ACHN (cell line): ENCODE data around the gene NTN4.
"Not testable (repeated sequence)": the region's sequence is repeated elsewhere in the genome, so short reads cannot be mapped to it uniquely, and the experiment has no call there.

Source experiments
- DNase-seq: peaks from one replicate; pipeline ENCODE4 v3.0.0-alpha.2; 2015
- in situ Hi-C: cut with HindIII; loops from 2 replicates; pipeline ENCODE4 v1.10.0; 2017; ENCODE audit warnings: low sequenced_read_pairs, low pct_ligation_motif_present, low pct_unique_long_range_greater_than_20kb

The NTN4 gene

GRCh38 chr12:95687937-95688336 is 102.6 kb downstream of the NTN4 start:
- no peak for DNase-seq
- in situ Hi-C loops, result no loop called here

DNA sequence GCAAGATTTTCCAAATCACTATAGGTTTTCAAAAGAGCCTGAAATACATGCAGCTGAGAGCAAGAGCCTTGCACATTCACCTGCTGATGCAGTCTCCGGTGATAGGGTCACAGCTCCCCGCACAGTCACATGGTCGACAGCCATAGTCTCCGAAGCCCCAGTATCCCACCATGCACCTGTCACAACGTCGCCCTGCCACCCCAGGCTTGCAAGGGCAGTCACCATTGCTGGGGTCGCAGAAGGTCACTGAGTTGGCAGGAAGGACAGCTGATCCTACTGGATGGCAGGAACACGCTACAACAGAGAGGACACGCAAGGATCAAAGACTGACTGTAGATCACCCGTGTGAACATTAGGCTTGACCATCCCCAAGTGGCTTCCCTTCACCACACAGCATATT is 107.1 kb downstream of the NTN4 start:
- DNase-seq, result no peak
- in situ Hi-C loops, result no loop called here

DNA sequence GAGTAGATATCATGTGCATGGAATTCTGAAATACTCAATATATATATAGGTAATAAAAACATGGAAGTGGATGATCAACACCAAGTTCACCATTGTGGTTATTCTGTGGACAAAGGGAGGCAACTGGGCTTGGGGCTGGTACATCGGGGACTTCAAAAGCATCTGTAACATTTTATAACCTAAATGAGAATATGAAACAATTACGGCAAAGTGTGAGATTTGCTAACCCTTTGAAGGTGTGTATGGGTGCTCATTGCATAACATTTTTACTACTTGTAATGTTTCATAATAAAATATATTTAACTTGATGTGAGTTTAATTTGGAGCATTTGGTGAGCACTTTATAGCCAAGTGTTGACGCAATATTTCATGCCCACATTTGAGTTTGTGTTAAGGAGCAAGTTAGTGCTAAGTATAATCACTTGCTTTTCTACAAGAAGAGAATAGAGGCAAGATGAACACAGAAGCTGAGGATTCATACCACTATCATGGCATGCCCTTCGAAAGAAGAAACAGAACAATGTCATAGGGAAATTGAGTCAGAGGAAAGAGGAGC is 109.3 kb downstream of the NTN4 start:
- no peak for DNase-seq
- in situ Hi-C loops, result no loop called here

DNA sequence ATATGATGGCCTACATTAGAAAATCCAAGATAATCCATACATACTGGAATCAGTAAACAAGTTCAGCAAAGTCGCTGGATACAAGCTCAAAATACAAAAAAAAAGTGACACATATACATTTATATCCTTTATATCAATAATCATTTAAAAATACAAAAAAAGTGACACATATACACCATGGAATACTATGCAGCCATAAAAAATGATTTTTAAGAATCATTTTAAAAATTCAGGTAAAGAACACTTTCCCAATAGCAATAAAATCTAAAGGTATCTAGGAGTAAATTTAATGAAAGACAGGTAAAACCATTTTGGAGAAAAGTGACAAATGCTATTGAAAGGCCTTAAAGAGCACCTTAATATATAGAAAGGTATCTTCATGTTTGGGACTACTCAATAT is 111.9 kb downstream of the NTN4 start:
- in situ Hi-C loops, result no loop called here
- DNase-seq, result no peak

- in situ Hi-C loops, result not testable (repeated sequence)
Observed at GRCh38 chr12:95677782-95678181, 112.8 kb downstream of the NTN4 start.

DNA sequence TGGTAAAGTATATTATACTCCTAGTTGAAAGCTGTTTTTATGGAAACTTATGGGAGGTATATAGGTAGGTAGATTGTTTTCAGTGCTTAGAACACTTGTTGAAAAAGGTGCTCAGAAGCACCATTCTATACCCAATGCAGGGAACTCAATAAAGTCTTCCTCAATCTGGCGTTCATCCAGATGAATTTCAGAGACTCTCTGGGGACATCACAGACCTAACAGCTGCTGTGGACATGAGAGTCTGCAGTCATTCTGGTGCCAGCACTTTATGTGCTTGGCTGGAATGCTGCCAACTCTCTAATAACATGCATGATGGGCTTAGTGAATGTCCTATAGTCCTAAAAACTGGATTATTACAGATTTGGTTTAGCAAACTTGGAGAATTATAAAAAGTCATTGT is 115.9 kb downstream of the NTN4 start:
- in situ Hi-C loops, result no loop called here
- DNase-seq, result no peak

More at GRCh38 chr12:95677782-95678181, 112.8 kb downstream of the NTN4 start:
- not testable (repeated sequence) for DNase-seq

GRCh38 chr12:95674163-95674562 is 116.4 kb downstream of the NTN4 start:
- no peak for DNase-seq
- in situ Hi-C loops, result no loop called here

GRCh38 chr12:95673576-95673975 is 117.0 kb downstream of the NTN4 start:
- DNase-seq, result no peak
- in situ Hi-C loops, result no loop called here

DNA sequence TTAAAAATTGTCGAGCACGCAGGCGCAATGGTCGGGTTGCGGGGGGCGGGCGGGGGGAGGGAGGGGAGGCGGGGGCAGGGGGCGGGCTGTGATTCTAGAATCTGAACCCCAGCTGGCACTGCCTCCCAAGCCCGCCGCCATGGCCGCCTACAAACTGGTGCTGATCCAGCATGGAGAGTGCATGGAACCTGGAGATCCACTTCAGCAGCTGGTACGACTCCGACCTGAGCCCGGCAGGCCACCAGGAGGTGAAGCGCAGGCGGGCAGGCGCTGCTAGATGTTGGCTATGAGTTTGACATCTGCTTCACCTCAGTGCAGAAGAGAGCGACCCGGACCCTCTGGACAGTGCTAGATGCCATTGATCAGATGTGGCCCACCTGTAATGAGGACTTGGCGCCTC is 118.4 kb downstream of the NTN4 start:
- DNase-seq, result no peak
- in situ Hi-C loops, result no loop called here

DNA sequence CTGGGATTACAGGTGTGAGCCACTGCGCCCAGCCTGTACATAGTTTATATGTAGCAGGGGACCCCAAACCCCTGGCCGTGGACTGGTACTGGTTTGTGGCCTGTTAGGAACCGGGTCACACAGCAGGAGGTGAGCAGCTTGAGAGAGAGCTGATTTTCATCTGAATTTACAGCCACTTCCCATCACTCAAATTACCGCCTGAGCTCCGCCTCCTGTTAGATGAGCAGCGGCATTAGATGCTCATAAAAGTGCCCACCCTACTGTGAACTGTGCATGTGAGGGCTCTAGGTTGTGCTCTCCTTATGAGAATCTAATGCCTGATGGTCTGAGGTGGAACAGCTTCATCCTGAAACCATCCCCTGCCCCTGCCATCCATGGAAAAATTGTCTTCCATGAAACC is 119.3 kb downstream of the NTN4 start:
- in situ Hi-C loops, result no loop called here
- no peak for DNase-seq

DNA sequence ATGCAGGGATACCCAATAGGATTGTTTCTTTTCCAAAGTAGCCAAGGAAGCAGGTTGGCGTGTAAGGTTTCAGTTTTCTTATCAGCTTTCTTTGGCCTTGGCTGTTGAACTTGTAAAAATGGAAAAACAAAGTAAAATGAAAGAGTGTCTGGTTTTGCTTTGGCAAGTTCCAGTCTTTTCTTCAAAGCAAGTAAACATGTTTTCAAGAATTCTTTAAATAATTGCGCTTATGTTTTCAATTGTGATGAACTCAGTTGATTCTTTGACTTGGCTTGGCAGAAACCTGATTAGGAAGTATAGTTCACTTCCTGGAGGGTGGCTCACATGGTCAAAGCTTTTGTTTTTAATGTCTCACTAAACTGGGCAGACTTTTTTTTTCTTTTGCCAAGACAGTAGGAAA is 127.0 kb downstream of the NTN4 start:
- in situ Hi-C loops, result no loop called here

DNA sequence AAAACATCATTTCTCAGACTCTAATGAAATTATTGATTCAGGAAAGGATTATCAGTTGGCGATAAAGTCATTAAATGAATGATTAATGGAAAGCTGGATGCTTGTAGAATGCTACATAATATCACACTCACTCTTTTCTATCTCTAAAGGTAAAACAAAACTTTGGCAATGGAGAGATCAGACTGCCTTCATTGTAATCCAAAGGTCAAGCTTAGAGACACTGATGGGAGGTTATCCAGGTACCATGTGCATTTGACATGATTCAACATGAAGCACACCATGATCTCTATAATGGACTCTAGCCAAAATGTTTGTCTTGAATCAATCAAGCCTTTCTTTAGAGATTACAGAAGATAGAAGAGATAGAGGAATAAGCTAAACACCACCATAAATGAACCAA is 129.2 kb downstream of the NTN4 start:
- DNase-seq, result no peak
- in situ Hi-C loops, result no loop called here

More for the DNA sequence above, 127.0 kb downstream of the NTN4 start:
- DNase-seq, result no peak

- in situ Hi-C loops, result no loop called here
- DNase-seq, result no peak
Observed at GRCh38 chr12:95658386-95658785, 132.2 kb downstream of the NTN4 start.

- DNase-seq, in situ Hi-C loops: not testable (repeated sequence)
Observed at GRCh38 chr12:95654665-95655064, 135.9 kb downstream of the NTN4 start.

DNA sequence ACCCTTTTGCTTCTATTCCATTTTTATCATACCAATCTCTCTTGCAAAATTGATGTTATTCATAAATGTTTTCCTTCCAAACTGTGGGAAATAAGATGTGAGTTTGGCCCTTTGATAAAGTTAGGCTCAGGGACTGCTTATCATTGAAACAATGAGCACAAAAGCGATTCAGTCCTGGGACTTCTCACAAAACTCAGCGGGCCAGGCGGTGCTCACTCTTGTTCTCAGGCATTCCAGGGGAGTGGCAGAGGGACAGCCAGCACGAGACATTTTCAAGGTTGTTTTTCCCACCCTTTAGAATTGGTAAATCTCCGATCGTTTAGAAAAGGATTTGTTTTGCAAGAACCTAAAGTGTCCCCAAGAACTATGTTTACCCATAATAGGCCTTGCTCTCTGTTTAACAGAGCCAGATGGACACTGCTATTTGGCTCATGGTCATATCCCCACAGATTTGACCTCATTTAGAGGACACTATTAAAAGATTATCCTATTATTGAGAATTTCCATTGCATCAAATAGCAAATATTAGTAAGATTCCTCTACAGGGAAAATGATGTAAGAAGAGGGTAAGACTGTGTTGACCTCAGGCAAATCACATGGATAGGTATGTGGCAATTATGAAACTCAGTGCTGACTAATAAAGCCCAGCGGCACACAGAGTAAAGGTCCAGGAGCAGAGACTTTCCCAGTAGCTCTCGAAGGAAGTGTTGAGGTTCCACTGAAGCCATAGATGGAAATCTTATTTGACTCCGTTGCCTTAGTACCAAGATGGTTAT is 136.6 kb downstream of the NTN4 start:
- DNase-seq, result no peak
- in situ Hi-C loops, result no loop called here

- no peak for DNase-seq
- in situ Hi-C loops, result no loop called here
Observed at GRCh38 chr12:95651681-95652080, 138.9 kb downstream of the NTN4 start.

- in situ Hi-C loops, result no loop called here
- peak; percentile 20 for DNase-seq
Observed at GRCh38 chr12:95648990-95649791, 141.4 kb downstream of the NTN4 start.

GRCh38 chr12:95646781-95647190 is 143.8 kb downstream of the NTN4 start:
- in situ Hi-C loops, result no loop called here
- no peak for DNase-seq

DNA sequence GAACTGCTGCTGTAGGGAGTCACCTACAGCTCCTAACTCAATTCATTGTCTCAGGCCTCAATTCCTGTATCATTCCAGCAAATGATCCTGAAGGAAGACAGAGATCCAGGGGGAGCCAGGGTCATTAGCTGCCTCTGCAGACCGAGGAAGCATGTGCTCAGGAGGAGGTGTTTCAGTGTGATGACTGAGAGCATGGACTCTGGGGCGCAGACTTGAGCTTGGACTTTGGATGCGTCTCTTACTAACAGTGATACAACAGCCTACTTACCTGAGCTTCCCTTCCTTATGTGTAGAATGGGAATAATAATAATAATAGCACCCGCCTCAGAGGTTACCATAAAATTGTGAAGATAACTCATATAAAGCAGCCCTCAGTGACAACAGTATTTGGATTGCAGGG is 147.3 kb downstream of the NTN4 start:
- no peak for DNase-seq
- in situ Hi-C loops, result no loop called here

DNA sequence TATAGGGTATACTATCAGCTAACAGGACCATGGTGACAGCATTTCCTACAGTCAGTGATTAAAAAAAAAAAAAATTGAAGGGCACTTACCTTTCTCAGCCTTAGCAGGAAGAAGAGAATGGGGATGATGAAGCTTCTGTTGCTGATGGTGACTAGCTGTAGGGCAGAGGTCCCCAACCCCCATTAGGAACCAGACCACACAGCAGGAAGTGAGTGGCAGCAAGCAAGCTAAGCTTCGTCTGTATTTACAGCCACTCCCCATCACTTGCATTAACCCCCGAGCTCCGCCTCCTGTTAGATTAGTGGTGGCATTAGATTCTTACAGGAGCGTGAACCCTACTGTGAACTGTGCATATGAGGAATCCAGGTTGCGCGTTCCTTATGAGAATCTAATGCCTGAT is 148.0 kb downstream of the NTN4 start:
- in situ Hi-C loops, result no loop called here

More for the DNA sequence above, 148.0 kb downstream of the NTN4 start:
- DNase-seq, result no peak
